Purkinje cell (primary cell): ENCODE measurements around the gene NDUFB7. TPM values are rescaled to one million over a fixed set of nuclear protein-coding genes. Genes with fewer than 3 reads are reported as not detected.

Source experiments
- polyA plus RNA-seq: library from polyadenylated mRNA; unstranded; fragments of >200 nt; fragmentation: Nextera tagmentation; gene quantifications from 2 replicates; pipeline ENCODE4 v1.2.1, GENCODE V29; 2014

NDUFB7 gene
- polyA plus RNA-seq, result 196 and 241 TPM in 2 replicates

DNA sequence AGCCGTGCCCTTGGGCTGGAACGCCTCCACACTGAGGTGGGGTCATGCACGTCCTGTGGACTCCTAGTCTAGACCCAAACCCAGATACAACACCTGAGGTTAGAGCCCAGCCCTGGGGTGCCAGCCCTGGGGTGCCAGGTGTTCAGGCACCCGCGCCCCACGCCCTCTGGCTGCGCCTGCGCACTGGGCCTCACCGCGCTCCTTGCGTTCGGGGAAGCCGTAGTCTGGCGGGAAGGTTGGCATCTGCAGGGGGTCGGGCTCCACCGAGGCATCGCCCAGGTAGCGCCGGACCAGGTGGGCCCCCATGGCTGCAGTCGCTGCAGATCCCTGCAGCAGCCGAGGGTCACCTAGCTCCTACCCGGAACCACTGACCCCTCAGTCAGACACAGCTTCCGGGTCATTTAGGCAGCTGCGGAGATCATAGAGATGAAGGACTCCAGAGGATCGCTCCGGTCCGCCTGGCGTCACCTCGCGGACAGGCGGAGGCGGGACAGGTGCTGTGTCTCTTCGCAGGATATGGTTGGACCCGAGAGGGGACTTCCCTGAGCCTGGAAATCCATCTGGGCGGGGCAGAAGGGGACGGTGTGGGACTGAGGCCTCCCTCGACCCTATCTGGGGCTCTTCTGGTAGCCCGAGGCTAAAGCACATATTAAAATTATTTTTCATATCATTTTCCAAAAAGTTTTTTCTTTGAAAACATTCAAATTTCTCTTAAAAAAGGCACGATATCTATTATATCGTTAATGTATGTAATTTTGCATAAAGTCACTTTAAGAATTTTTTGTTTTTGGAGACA lies at the start of gene NDUFB7:
Gene NDUFB7, minus strand, starts transcription at position 372 of the 796 bp plus-strand sequence. Its CDS starts 66 bp downstream, at position 306.

DNA sequence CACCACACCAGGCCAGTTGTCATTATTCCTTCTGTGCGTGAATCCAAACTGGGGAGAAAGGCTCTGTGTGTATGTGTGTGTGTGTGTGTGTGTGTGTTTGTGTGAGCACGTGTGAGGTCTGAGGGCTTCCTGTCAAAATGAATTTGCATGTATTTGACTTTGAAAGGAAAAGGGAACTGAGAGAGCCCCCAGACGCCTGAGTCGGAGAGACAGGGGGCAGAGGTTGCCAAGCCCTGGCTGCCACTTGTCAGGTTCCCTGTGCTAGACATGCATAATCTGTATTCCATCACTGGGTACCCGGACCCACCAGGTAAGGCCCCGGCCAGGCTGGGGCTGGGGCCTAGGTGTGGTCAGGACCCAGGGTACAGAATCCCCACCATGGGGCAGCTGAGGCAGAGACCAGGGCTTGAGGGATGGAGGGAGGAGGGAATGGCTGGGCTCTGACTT lies 11.1 kb upstream of the NDUFB7 start, which contains the start of gene CLEC17A:
Gene CLEC17A, plus strand, starts transcription at position 191 of the 447 bp plus-strand sequence. Its CDS starts 77 bp downstream, at position 268.

DNA sequence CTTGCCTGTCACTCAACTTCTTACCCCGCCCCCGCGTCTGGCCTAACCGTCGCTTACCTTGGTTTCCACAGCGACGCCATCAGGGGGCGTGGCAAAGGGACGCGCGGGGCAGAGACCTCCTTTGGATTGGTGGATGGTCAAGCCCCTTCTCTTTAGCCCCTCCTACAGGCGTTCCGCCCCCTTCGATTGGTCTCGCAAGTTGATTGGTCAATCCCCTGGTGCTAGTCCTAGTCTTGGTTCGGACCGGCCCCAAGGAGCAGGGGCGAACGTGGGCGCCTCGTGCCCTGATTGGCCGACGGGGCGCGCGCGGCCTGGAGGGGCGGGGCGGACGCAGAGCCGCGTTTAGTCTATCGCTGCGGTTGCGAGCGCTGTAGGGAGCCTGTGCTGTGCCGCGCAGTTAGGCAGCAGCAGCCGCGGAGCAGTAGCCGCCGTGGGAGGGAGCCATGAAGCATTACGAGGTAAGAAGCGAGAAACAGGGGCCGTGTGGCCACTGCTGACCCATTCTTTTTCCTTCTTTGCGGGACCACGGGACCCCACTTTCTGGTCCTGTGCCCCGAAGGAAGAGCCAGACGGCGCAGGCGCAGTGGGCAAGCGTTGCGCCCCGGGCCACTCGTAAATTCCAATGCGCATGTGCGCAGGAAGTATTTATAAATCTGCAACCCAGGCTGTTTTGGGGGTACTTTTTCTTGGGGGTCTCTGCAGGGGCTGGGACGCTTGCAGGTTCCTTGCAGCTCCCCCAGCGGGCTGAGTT lies 42.4 kb downstream of the NDUFB7 start, which contains the start of gene TECR:
Gene TECR, plus strand, starts transcription at position 341 of the 751 bp plus-strand sequence. Its CDS starts 103 bp downstream, at position 444.

DNA sequence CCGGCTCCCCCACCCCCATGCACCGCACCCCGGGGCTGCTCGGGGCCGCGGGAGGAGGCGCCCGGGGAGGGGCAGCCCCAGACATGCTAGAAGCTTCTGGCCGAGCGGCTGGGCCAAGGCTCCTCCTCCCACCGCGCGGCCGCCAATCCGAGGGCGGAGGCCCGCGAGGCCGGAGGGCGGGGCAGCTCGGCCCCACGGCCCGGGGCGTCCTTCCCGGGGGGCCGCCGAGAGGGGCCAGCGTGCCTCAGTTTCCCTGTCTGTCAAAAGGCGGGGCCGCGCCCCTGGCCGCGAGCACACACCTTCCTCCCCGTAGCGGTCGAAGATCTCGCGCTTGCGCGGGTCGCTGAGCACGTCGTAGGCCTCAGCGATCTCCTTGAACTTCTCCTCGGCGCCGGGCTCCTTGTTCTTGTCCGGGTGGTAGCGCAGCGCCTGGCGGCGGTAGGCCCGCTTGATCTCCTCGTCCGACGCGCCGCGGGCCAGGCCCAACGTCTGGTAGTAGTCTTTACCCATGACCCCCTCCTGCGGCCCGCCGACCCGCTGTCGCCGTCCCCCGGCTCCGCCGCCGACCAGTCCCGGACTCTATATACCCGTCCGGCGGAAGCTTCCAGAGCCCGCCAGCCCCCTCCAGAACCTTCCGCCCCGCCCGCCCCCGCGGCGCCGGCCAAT lies 53.9 kb downstream of the NDUFB7 start, which contains the start of gene DNAJB1:
Gene DNAJB1, minus strand, starts transcription at position 558 of the 666 bp plus-strand sequence. Its CDS starts 48 bp downstream, at position 510.

Other genes with a start within 250 kb of the NDUFB7 start
- 0.30 and 0.74 TPM in 2 replicates for gene ADGRE5, start 190.6 kb downstream of the NDUFB7 start, polyA plus RNA-seq
- 2.8 and 14.7 TPM in 2 replicates for gene DDX39A, start 152.7 kb downstream of the NDUFB7 start, polyA plus RNA-seq
- 1.1 TPM in 1 of 2 replicates, not detected in the other for gene PKN1, start 138.8 kb downstream of the NDUFB7 start, polyA plus RNA-seq
- not detected in 2 replicates for gene PTGER1, start 96.7 kb downstream of the NDUFB7 start, polyA plus RNA-seq
- 2.8 and 7.3 TPM in 2 replicates for gene GIPC1, start 75.9 kb downstream of the NDUFB7 start, polyA plus RNA-seq
- 24.9 and 45.0 TPM in 2 replicates for gene DNAJB1, start 53.7 kb downstream of the NDUFB7 start, polyA plus RNA-seq
- gene TECR, start 42.5 kb downstream of the NDUFB7 start, polyA plus RNA-seq, result 359 and 536 TPM in 2 replicates
- not detected in 2 replicates for gene CLEC17A, start 11.0 kb upstream of the NDUFB7 start, polyA plus RNA-seq
- not detected in 2 replicates for gene ADGRE3, start 102.8 kb upstream of the NDUFB7 start, polyA plus RNA-seq
- 3.1 and 3.3 TPM in 2 replicates for gene ZNF333, start 118.0 kb upstream of the NDUFB7 start, polyA plus RNA-seq
- not detected in 2 replicates for gene ADGRE2, start 206.5 kb upstream of the NDUFB7 start, polyA plus RNA-seq